Amygdala (tissue), 56 donors: ENCODE results near the gene SHC3.
A peak's percentile ranks its signal among the peaks of the same experiment; 100 is the strongest.

ENCODE experiments used
- DNase-seq, 56 donors: peaks; one replicate each; lab custom pipeline; 2025; lab: John Stamatoyannopoulos, UW

The SHC3 gene

DNA sequence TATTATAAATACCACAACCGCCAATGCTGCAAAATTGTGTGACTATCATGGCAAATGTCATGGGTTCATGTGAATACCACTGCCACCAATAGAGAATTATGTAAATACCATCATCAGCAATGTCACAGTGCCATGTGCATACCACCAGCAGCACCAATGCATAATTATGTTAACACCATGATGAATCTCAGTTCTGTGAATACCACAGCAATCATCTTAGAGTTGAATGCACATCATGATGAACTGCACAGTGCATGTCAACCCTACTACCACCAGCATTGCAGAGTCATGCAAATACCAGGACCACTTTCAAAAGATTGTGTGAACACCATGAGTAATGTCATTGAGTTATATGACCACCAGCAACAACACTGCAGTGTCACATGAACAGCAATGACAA is 63.2 kb downstream of the SHC3 start:
- no peak for DNase-seq

DNA sequence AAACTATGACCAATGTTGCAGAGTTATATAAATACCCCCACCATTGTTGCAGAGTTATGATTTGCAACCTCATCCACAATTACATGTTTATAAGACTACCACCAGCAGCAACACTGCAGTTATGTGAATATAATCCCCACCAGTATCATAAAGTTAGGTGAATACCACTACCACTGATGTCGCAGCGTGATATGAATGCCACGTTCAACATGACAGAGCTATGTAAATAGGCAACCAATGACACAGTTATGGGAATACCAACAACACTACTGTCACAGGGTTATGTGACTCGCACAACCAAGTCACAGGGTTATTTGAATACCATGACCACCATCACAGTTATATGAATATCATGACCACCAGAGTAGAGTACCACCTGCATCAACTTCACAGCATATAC is 63.9 kb downstream of the SHC3 start:
- DNase-seq = no peak

DNA sequence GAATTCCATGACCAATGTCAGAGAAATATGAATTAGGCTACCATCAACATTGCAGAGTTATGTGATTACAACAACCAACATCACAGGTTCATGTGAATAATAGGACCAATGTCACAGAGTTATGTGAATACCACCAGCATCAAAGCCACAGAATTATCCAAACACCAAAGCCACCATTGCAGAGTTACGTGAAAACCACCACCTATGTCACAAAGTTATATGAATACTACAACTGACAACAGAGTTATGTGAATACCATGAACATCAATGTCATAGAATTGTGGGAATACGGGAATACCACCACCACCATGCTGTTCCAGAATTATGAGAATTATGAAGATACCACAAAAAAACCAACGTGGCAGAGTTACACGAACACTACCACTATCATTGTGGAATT is 64.8 kb downstream of the SHC3 start:
- DNase-seq = no peak

DNA sequence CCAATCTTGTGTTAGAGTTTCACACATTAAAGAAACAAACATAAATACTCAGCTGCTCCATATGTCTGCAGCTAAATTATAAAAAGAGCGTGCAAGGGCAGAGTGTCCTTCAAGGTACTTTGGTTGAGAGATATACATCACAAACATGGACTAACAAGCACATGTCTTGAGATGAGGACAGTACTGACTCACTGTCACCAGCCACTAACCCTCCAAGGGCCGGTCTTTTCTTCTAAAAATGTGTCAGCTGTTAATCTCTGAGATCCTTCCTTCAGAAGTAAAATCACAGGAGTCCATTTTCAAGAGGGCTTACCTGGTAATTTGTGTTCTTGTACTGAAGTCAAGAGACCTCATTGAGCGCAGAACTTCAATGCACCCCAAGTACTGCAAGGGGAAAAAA is 66.4 kb downstream of the SHC3 start:
- no peak for DNase-seq

DNA sequence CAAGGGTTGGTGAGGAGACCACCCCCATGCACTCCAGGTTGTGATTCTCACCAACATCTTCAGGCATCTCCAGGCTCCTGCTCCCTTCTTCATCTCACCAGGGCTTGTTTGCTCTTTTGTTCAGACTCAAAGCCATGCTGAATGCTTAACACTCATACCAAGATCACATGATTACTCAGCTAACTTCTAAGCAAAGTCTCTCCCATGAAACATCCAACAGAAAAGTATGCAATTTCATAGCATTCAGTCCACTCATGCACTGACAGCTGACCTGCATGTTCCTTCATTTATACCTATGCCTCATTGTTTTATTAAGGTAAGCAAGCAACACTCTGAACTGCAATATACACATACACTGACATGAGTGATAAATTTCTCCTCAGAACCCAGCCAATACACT is 69.0 kb downstream of the SHC3 start:
- no peak for DNase-seq

DNA sequence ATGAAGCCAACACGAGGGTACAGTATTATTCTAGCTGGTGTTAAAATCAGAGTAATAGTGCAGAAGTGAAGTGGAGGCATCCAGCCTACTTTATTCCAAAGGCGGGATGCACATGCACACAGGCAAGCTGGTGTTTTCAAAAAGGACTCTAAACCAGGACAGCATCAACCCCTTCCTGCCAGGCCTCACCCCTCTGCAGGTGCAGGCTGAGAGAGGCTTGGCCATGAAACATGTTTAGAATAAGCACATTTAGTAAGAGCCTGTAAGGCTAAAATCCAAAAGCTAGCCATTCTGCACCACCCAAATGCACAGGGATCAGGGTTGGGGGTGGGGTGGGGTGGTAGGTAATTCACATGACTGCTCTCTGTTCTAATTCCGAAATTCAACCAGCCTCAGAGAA is 71.2 kb downstream of the SHC3 start:
- DNase-seq = no peak

DNA sequence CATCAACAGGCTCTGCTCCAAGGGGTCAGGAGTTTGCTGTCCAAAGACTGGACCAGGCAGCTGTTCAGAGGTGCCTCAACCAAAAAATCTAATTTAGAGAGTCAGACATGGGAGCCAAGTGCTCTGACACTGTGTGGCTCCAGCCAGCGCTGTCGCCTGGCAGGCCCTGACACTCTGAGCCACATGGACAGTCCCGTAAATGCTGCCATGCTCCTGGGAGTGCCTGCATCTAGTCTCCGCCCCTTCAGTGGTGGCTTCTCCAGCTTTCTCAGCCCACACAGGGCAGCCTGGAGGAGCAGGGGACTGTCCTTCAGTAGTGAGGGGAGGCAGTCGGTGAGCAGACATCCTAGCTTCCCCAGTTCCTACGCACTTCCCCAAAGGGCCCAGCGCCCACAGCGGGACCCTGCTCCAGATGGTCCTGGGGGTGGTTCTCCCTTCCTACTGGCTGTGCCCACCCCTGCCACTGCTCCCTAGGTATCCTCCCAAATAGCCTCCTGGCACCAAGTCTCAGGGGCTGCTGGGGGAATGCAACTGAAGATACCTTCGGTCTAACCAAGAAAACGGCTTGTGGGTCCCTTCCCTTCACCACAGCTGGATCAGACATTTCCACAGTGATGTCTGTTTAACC is 72.3 kb downstream of the SHC3 start:
- no peak for DNase-seq

DNA sequence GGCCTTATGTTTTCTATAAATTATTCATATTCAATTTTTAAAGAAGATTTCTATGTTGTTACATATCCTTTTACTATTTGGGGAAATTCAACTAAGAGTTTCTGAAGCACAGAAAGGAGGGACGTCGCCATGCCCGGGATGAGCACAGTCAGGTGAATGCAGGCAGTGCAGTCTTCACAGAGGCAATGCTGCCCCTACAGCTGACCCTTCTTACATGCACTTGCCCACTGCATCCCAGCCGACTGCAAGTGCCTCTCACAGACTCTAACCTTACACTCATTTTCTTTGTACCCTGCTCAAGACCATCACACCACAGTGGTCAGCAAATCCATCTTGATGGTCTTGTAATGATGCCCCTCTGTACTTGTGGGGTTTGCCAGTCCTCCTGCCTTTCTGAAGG is 73.8 kb downstream of the SHC3 start:
- no peak for DNase-seq

DNA sequence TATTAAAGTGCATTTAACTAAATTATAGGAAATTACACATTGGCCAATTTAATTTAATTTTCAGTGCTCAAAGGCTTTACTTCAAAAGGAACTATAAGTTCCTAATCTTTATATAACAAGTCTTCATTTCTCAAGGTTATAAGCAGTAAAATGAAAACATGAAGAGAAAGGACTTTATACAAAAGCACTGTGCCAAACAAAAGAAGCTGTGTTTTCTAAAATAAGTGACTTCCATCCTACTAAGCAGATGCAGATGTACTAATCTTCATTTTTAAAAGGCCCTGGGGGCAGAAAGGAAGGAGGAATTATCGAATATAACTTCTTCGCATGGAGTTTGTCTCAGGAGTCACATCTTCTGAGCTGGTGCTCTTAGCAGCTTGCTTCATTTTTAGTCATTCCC is 81.4 kb downstream of the SHC3 start:
- no peak for DNase-seq

DNA sequence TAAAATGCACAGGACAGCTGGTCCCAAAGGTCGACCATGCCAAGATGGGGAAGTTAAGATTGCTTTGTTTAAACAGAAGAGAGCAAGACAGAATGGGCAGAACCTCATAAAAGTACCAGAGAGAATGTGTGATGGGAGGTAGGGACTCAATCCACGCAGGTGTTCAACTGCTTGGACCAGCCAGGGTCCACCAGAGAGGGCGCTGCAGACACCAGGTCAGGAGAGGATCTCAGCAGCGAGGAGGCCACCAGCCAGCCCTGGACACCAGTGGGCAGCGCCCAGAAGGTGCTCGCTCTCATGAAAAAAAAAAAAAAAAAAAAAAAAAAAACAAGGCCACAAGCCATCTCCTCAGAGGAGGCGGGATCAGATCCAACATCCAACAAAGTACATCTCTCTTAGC is 81.8 kb downstream of the SHC3 start:
- no peak for DNase-seq

DNA sequence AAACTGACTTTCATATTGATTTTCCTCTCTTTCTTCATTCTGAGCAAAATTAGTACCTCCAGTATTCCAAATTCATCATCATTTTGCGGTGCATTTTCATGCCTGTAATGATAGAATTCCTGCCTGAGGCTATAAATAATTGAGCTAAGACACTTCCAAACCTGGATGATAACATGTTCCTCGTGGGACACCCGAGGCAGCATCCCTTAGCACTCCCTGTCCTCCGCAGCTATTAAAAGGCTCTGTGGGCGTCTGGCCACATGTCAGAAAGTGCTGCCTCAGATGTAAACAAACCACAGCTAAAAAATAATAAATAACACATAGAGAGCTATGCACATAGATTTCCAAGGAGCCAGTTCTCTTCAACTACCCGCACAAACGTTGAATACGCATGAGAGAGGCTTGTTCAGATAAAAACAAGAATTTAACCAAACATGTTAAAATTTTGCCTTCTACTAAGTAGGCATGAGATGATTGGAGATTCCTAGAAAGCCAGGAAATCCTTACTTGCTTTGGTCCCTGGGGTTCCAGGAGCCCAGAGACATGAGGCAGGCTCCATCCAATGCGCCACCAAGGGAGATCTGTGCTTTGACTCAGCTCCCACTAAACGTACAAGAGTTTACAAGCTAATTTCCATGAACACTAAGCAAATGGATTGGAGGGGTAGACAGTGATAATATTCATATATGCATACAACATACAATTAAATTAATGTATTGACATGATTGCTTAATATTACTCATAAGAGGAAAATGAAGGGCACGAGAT is 82.7 kb downstream of the SHC3 start:
- DNase-seq = peak in 15 of 56 donors; percentile 4 to 64 (median 22)

DNA sequence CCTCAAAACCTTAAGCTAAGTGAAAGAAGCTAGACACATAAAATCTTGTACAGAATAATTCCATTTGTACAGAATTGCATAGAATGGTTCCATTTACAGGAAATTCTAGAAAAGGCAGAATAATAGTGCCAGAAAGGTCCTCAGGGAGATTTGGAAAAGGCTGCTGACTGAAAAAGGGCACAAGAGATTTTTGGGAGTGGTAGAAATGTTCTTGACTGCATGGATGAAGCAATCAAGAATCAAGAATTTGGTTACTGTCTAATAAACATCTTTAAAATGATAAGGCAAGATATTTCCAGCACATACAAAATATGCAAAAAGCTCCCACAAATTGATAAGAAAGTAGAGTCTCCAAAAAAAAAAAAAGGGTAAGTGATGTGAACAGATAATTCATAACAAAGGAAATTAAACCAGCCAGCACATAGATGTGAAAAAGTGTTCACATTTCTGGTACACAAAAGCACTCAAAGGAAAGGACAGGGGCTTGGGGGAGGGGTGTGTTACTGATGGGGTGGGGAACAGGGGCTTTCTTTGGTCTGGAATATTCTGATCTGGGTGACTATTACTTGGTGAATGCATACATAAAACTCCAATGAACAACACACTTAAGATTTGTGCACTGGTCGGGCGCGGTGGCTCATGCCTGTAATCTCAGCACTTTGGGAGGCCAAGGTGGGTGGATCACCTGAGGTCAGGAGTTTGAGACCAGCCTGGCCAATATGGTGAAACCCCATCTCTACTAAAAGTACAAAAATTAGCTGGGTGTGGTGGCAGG is 85.2 kb downstream of the SHC3 start:
- DNase-seq = no peak

DNA sequence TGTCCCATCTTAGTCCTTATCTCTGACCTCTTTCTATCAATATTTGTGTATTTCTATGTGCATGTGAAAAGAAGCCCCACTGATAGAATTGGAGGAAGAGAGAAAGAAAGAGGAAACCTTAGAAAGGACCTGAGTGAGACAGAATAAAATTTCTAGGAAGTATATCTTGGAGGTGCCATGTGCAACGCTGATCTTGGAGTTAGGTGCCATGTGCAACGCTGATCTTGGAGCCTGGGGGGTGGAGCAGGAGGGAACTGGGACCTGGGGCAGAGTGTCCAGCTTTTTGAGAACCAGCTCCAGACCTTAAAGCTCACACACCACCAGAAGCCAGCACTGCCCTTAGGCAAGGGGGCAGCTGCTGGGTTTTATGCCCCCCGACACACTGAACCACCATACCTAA is 89.4 kb downstream of the SHC3 start:
- DNase-seq = no peak

DNA sequence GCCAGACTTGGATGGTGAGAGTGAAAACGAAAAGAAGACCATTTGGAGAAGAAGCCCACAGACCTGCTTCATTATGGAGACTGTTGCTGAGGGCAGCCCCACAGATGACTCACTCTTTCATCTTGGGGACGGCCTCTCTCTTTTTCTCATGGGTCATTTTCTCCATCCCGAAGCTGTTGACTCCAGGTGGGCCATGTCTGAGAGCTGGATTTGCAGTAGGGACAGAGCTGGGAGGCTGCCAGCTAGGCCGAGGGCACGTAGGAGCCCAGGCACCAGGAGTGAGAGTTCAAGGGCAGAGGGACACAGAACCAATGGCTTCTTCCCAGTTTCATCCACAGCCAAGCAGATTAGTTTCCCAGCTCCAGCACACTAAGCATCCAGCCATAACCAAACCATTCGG is 95.0 kb downstream of the SHC3 start:
- no peak for DNase-seq

DNA sequence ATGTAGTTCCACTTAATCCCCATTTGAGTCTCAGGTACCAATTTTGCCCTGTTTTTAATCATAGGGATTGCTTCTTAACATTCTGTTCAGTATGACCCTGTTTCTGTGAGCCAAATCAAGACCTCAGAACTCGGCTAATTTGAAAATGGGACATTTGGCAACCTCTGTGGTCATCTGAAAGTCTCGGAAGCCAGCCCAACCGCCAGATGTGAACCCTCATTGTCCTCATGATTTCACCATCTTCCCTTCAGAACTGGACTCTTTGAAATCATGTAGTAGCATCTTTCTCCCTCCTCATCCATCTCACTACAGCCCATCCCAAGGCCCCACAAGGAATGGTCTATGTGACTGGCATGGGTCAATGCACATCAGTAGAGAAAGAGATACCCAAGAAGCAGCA is 98.4 kb downstream of the SHC3 start:
- peak in 3 of 56 donors; percentile 2 to 19 (median 11) for DNase-seq

DNA sequence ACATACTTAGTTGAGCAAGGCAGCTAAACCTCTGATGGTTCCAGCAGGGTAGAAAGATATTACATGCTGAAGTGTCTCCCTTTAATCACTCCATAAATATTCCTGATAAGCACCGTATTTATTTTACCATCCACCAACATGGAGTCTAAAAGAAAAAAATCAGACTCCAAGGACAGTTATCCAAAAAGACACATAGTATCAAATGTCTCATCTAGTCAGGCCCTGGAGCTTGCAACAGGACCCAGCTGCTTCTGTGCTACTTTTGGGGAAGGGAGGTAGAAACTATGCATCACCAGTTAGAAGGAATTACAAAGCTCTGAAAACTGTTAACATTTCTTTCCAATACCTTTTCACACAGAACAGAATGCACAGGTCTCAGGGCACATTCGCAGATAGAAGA is 99.2 kb downstream of the SHC3 start:
- no peak for DNase-seq

DNA sequence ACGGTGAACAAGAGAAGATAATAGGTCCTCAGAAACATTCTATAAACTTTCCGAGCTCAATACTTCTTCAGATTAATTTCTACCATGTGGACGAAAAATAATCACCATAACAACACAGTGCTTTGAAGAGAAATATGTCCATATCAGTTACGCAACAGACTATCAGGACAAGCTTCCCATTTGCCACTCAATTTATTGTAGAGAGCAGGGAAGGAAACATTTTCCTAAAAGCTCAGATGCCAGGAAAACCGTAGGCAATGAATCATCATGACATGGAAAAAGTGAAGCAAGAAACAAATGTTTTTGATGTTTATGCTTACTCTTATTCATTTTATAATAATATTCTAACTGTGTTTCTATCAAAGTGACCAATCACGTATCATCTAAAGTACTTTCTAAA is 99.8 kb downstream of the SHC3 start:
- DNase-seq = no peak

DNA sequence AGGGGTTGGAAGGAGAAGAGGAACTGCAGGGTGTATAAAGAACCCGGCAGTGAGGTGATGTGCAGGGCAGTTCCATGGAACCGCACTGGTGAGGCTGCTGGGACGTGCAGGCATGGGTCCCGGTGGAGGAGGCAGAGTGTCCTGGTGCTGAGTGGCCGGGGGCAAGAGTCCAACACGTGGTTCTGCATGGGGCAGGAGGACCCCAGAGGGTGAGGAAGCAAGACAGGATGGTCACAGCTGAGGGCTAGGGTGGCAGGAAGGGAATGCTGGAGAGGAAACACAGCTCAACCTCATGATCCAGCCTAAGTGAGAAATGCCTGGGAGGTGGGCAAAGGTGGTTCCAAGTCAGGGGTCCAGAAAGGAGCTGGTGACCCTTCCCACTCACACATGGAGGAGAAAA is 100.2 kb downstream of the SHC3 start:
- no peak for DNase-seq

DNA sequence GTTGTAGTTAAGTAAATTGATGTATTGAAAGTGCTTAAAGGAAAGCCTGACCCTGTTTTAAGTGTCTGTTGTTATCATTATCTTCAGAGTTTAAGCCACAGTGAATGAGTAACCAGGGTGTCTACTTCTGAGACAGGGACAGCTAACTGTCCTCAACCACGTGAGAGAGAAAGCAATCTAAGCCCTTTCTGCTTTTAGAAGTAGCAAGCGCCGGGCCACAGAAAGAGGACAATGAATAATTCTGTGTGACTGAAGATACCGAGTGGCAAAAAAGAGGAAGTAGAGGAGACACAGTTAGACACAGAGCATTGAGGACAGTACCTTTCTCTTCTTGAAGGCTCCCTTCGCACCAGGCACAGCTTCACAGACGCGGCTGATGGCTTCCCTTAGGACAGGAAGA is 101.1 kb downstream of the SHC3 start:
- DNase-seq = no peak

DNA sequence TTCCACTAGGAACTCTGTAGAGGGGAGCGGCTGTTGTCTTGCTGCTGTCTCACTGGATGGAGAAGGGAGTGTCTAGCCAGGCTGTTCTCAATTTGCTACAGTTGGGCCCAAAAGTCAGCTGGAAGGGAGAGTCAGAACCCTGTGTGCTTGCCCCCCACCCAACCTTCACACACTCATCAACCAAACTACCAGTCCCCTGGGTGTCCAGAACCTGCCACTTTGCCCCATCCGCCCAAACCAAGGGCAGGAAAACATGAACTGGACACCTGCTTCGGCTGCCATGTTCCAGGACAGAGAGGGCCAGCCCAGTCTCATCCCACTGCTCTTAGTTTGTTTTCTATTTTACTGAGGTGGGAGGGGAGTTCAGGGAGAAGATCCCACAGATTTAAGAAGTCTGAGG is 105.2 kb downstream of the SHC3 start:
- DNase-seq = no peak

DNA sequence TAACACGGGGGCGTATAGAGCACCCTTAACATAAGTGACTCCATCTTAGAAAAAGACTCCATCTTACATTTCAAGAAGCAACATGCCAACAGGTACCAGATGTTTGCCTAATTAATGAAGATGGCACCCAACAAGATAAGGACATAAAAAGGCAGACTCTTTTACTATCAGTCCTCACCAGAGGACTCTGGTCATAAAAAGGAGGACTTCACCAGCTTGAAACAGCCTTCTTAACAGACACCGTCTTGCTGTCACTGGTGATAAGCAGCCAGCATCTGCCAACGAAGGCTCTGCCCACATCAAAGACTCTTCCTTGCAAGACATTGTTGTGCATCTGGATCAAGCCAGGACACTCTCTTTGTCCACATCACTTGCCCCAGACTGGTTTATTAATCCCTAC is 107.0 kb downstream of the SHC3 start:
- DNase-seq = no peak

DNA sequence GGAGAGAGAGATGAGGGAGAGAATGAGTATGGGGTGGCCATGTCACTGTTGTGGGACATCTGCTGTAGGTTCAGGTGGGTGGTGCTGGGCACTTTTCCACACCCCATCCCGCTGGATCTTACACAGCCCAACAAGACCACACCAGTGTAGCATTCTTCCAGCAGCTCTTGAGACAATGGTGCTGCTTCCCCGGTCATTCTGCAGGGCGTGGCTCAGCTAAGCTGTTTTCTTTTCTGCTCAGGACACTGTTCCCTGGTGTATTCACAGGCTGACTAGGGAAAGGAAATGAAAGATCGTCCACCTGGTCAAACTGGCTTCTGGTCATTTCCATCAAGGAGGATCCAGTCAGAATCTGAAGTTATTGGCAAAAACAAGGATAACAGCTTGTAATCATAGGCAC is 111.8 kb downstream of the SHC3 start:
- no peak for DNase-seq
